HG02759 (cell line): ENCODE data around the gene USP3.

Experiments
- ATAC-seq: cut with Tn5 transposase; IDR thresholded peaks from one replicate; pipeline ENCODE4 v1.9.1; 2021; ENCODE audit warnings: mild to moderate bottlenecking, moderate library complexity; ENCODE audit not compliant: unreplicated experiment

Gene USP3

GRCh38 chr15:63538876-63539275, 34.5 kb downstream of the USP3 start:
- ATAC-seq = no peak

- ATAC-seq = no peak
Observed at GRCh38 chr15:63539521-63539920, 35.1 kb downstream of the USP3 start.

DNA sequence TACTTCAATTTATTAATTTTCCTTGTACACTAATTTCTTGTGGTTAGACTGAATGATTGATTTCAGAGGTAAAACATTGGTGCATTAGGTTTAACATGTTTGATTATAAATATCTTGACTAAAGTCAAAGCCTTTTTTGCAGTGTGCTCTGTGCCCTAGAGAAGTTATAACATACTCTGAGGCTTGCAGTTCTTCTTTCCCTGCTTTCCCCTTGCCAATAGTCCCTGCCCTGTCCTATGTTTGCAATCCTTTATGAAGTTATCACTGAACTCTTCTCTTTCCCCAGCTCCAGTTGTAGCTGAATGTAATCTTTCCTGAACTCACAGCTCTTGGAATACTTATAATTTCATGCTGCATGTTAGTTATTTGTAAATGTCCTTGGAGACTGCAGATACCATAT, 35.6 kb downstream of the USP3 start:
- no peak for ATAC-seq

DNA sequence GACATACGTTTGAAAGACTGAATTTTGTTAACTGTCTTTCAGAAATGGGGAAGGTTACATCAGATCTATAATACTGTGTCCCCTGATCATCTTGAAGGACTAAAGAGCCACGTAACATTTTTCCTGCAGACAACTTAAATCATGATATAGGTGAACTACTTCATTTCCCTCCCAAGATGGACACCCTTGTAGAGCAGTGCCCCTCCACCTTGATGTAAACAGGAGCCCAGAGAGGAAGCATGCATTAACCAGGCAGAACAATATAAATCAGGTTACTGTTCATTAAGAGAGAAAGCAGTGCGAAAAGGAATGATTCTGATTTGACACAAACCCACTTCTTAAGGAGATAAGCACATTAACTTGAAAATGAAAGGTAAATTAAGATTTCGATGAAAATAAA, 36.1 kb downstream of the USP3 start:
- no peak for ATAC-seq

DNA sequence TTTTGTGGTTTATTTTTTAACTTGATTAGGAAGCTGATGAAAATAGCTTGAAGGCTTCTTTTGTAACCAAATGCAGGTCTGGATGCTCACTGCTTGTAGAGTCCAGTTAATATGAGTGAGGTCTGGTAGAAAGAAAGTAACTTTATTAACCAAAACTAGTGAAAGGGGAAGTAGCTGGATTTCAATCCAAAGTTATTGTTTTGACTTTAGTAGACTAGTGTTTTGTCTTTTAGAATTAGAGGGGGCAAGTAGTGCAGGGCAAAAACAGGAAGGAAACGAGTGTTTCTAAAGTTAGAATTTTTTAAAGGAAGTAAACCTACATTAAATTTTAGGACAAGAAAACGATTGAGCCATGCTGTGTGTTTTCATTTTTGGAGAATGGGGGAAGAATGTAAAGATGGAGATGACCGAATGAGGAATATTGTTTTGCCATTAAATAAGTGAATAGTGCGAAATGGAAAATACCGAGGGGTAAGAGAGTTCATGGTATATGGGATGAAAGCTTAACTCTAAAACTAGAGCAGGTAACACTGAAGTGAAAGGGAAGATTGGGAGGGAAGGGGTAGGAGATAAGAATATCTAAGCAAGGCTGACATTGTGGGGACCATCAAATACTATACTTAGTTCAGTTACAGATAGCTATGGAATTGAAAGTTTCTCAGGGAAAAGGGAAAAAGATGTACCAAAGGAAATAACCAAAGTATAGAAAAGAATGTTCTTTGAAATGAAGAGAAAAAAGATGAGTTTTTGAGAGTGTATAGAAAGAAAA, 40.0 kb downstream of the USP3 start:
- no peak for ATAC-seq

- ATAC-seq = no peak
Observed at GRCh38 chr15:63545520-63545919, 41.1 kb downstream of the USP3 start.

- ATAC-seq = no peak
Observed at GRCh38 chr15:63551400-63551799, 47.0 kb downstream of the USP3 start.

- no peak for ATAC-seq
Observed at GRCh38 chr15:63553388-63553791, 49.0 kb downstream of the USP3 start.

DNA sequence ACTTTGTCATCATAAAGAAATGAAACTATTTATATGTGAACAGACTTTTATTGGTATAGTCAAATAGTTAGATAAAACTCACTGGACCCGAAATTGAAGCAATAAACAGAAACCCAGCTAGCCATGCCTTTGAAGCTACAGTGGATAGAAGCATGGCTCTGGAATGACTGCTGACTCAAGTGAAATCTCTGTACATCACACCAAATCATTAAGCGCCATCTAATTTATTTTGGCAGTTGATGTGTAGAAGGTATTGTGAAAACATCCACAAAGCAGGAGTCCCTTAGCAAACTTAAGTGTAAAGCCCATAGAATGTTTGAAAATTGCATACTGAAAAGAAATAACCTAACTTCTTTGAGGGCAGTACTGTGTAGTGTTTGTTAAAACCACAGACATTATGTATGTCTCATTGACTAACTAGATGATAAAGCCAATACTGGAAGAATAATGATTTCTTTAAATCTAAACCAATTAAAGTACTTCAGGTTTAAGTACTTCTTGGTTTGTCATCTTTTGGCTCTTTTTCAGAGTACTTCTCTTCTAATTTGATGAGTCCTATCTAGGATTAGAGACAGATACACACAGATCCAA, 50.0 kb downstream of the USP3 start:
- ATAC-seq = no peak

DNA sequence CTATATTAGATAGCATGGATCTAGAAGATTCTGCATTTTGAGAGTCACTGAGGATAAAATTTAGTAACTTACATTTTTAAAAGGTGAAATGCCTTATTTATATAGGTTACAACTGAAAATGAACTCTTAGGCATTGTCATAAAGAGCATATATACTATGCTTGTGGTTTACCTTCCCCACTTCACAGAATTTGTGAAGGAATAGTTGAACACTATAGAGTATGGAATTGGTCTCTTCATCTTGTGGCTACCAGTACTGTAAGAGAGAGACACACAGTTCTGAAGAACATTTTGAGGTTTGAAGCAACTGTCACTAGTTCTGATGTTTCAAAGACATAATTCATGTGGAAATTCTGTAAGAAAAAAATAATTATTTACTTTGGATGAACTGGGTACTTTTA, 51.1 kb downstream of the USP3 start:
- ATAC-seq = no peak

DNA sequence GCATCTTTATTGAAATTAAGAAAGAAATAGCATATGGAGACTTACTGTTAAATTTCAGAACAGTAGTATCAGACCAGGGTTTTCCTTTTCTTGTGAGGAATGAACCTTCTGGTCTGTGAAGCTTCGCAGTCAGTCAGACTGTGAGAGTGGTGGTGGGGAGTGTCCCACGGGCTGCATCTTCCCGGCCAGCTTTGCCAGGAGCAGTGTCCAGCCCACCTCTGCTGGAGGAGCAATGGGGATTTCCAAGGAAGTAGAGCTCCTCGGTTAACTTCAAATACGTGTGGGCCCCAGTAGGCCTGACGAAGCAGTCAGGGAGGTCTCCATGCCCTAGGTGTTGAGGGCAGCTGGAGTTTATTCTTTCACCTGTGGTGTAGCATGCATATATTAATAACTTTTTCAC, 51.9 kb downstream of the USP3 start:
- no peak for ATAC-seq

DNA sequence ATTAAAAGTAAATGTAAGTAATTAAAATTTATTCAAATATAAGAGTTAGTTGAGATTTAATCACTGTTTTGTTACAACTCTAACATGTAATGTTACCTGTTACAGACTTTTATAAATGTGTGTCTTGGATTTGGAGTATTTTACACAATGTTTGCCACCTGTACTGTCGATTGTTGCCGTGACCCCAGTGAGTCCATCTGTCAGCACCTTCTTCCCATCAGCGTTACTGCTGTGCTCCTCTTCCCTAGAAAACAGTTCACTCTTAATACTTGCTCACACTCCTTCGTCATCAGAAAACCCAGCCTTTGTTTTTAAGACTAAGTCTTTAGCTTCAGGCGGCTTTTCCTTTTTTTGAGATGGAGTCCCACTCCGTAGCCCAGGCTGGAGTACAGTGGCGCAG, 52.3 kb downstream of the USP3 start:
- no peak for ATAC-seq

DNA sequence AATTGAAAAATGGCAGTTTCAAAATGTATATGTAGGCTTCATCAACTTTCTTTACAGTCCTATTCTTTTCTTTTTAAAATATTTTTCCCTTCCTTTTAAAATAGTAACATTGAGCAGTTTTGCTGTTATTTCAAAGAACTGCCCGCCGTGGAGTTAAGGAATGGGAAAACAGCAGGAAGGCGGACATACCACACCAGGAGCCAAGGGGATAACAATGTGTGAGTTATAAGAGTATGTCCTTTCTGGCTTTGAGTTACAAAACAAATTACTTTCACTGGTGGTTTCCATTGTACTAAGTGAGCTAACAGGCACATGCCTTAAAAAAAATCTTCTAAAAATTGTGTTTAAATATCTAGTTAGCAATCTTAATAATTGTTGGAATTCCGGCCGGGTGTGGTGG, 55.4 kb downstream of the USP3 start:
- ATAC-seq = no peak

GRCh38 chr15:63560741-63561448, 56.5 kb downstream of the USP3 start:
- ATAC-seq = no peak

GRCh38 chr15:63564093-63564492, 59.7 kb downstream of the USP3 start:
- no peak for ATAC-seq

DNA sequence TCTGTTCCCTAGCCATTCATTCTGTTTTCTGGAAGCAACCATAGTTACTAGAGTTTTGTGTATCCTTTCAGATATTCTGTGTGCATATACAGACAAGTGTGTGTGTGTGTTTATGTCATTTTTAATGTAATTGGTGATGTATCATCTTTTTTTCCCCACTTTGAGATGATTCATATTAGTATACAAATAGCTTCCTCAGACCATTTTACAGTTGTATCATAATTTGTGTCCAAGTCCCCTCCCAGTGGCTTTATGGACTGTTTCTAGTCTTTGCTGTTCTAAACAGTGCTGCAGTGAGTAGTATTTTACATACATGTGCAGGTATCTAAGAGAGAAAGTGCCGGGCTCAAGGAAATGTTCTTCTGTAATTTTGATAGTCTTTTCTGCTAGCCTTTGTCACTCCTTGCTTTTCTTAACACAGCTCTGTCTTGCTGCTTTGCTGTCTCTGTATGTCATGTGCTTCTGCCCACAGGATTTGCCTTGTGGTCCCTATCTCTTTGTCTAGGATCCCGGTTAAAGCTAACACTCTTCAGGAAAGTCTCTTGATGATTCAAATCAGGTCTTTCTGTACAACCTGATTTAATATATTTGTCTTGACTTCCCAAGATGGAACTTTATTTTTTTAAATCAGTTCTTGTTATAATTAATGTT, 61.3 kb downstream of the USP3 start:
- ATAC-seq = no peak

DNA sequence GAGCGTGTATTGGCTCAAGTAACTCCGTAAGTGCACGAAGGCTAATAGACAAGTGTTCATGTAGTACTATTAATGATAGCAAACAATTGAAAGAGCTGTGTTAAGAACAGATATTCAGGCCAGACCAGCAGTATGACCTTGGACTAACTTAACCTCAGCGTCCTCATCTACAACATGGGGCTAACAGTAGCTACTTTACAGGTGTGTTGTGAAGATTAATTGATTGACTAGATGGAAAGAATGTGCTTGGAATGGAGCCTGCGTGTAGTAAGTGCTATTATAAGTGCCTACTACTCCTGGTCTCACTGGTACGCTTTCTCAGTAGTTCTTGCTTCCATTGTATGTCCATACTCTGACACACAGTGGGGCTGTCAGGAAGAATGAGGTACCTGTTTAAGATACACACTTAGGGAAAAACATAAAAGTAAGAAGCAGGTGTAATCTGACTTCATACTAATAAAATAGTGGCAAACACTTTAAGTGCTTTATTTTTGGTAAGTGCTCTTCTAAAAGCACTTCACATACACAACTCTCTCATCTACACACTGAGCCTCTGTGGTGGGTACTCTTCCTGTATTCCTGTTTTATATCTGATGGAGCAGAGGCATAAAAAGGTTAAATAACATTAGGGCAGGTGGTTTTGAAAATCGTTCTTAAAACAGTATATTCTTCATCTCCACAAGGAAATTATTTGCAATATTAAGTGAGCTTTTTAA, 68.5 kb downstream of the USP3 start:
- no peak for ATAC-seq

DNA sequence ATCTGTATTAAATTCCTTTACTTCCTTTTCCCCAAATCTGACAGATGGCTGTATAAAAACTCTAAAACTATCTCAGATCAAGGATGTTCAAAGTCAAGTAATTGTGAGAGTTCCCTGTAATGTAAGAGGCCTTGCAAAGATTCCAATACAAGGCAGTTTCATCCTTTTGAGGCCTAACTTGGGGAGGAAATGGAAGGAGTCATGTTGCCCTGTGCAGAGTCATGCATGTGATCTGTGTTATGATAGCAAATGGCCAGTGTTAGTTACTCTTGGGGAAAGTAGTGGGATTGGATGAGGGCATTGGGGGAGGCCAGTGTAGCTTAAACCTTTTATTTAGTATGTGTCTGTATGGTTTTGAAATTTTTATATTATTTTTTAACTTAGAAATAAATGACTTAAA, 69.1 kb downstream of the USP3 start:
- no peak for ATAC-seq

GRCh38 chr15:63575312-63575711, 70.9 kb downstream of the USP3 start:
- no peak for ATAC-seq

GRCh38 chr15:63576441-63576840, 72.0 kb downstream of the USP3 start:
- ATAC-seq = no peak

- ATAC-seq = no peak
Observed at GRCh38 chr15:63582179-63582578, 77.8 kb downstream of the USP3 start.
